ENCODE measurements around the gene SHISAL2A. TPM values are rescaled to one million over a fixed set of nuclear protein-coding genes. Genes with fewer than 3 reads are reported as not detected.

SHISAL2A gene
- total and polyA plus RNA-seq, 2 of the 8 experiments (the other 6 are each of a cell fraction or from before 2014, with no cell fraction given): 0.74 to 2.1 TPM

GRCh38 chr1:52702886-52703787 is 70.2 kb downstream of the SHISAL2A start (continued):
- peak in 1 of 2 experiments; percentile 84; a peak in 2 of 4 replicates for TF ChIP-seq HDAC2 (IDR thresholded peaks at IDR 0.05; ENCODE audit: borderline replicate concordance in 1 of 2, low read depth in 2 of 2, low read length in 2 of 2)
- TF ChIP-seq POLR2AphosphoS5 (IDR thresholded peaks at IDR 0.05; ENCODE audit: low read depth, low read length): 0 out of 2 replicates have a peak, but pooled peaks have one; percentile 26
- TF ChIP-seq NRF1 (IDR thresholded peaks at IDR 0.05; ENCODE audit: low read depth, low read length): no peak
- peak in 1 of 2 experiments; percentile 76; a peak in 1 of 3 replicates for TF ChIP-seq POLR2A (IDR thresholded peaks at IDR 0.05; ENCODE audit: control extremely low read depth in 1 of 2, low read depth in 2 of 2, low read length in 2 of 2)
- no peak for TF ChIP-seq MAFK (IDR thresholded peaks at IDR 0.05; ENCODE audit: low read depth, low read length)
- peak; percentile 91 to 95 for TF ChIP-seq SIN3A (conservative IDR thresholded peaks at IDR 0.05 in 1 of 2, IDR thresholded peaks at IDR 0.05 in 1 of 2; ENCODE audit: low read depth in 1 of 2, low read length in 2 of 2)
- TF ChIP-seq KDM4A (IDR thresholded peaks at IDR 0.05; ENCODE audit: low read depth, low read length, severe bottlenecking): peak; percentile 93
- TF ChIP-seq E2F6 (IDR thresholded peaks at IDR 0.05): peak; percentile 86
- no peak for TF ChIP-seq TCF12 (IDR thresholded peaks at IDR 0.05; ENCODE audit: low read depth, low read length)
- peak; percentile 67; the same call in 1 of the 2 replicates for TF ChIP-seq JUND (IDR thresholded peaks at IDR 0.05; ENCODE audit: low read length)
- no peak for TF ChIP-seq GABPA (IDR thresholded peaks at IDR 0.05; ENCODE audit: borderline replicate concordance, insufficient read depth, low read length)
- TF ChIP-seq MAX (IDR thresholded peaks at IDR 0.05): peak; percentile 97
- no peak for TF ChIP-seq JUN (IDR thresholded peaks at IDR 0.05; ENCODE audit: low read depth, low read length)
- no peak for TF ChIP-seq EZH2 (IDR thresholded peaks at IDR 0.05; ENCODE audit: low read depth, low read length, severe bottlenecking)
- no peak for TF ChIP-seq SUZ12 (IDR thresholded peaks at IDR 0.05; ENCODE audit: low read length)
- peak; percentile 88 for TF ChIP-seq SP1 (IDR thresholded peaks at IDR 0.05; ENCODE audit: low read depth, low read length)
- no peak for TF ChIP-seq NANOG (IDR thresholded peaks at IDR 0.05; ENCODE audit: insufficient read depth, low read depth, low read length, poor library complexity, severe bottlenecking)
- TF ChIP-seq TAF7 (optimal IDR thresholded peaks at IDR 0.05; ENCODE audit: borderline replicate concordance, low read depth, low read length): no peak
- peak; percentile 58 for TF ChIP-seq CREB1 (IDR thresholded peaks at IDR 0.05)
- peak; percentile 89 for TF ChIP-seq USF2 (IDR thresholded peaks at IDR 0.05; ENCODE audit: low read length)
- no peak for TF ChIP-seq HDAC6 (IDR thresholded peaks at IDR 0.05; ENCODE audit: low read depth, low read length)

Measured in H1 (cell line).